Activated T-cell treated with anti-CD3 and anti-CD28 coated beads, Interleukin-2, amount 50 U/mL, for 72 hours (primary cell): ENCODE results near the gene C6orf47. TPM values are rescaled to one million over a fixed set of nuclear protein-coding genes. Genes with fewer than 3 reads are reported as not detected.
"Not testable (repeated sequence)": the region's sequence is repeated elsewhere in the genome, so short reads cannot be mapped to it uniquely, and the experiment has no call there.

ENCODE experiments used
- ATAC-seq, 2 donors: fragments of 150-1000 bp; cut with Tn5 transposase; replicated peaks in 1 of 2; 2 replicates each; pipeline ENCODE4 v1.10.0; 2021; ENCODE audit warnings: moderate library complexity in 2 of 2, mild to moderate bottlenecking in 1 of 2
- DNase-seq, 2 donors: peaks; one replicate each; pipeline ENCODE4 v3.0.0; 2021 to 2022; ENCODE audit warnings: mixed read lengths in 1 of 2
- H3K27ac Mint-ChIP-seq: one replicate; pipeline ENCODE4 v1.8.0; 2022; ENCODE audit warnings: mild to moderate bottlenecking, moderate library complexity, mixed read lengths
- H3K27me3 Mint-ChIP-seq: one replicate; pipeline ENCODE4 v1.8.0; 2022; ENCODE audit warnings: low read depth, mixed read lengths
- H3K36me3 Mint-ChIP-seq, 2 donors: one replicate each; pipeline ENCODE4 v1.8.0; 2022; ENCODE audit warnings: mixed read lengths in 2 of 2, mild to moderate bottlenecking in 1 of 2; ENCODE audit not compliant: insufficient read depth in 2 of 2
- H3K4me1 Mint-ChIP-seq: one replicate; pipeline ENCODE4 v1.8.0; 2022; ENCODE audit warnings: low read depth, mixed read lengths
- H3K4me3 Mint-ChIP-seq, 2 donors: one replicate each; pipeline ENCODE4 v1.8.0; 2022; ENCODE audit warnings: mild to moderate bottlenecking in 2 of 2, mixed read lengths in 2 of 2, moderate library complexity in 2 of 2
- H3K9me3 Mint-ChIP-seq, 2 donors: one replicate each; pipeline ENCODE4 v1.8.0; 2022; ENCODE audit warnings: mixed read lengths in 2 of 2
- total RNA-seq, 2 donors: library from RNA; stranded (reverse); gene quantifications; one replicate each; pipeline ENCODE4 v1.2.3, GENCODE V29; 2022

The C6orf47 gene
- 10 to 100 TPM; 21.1 to 22.5 TPM for total RNA-seq

DNA sequence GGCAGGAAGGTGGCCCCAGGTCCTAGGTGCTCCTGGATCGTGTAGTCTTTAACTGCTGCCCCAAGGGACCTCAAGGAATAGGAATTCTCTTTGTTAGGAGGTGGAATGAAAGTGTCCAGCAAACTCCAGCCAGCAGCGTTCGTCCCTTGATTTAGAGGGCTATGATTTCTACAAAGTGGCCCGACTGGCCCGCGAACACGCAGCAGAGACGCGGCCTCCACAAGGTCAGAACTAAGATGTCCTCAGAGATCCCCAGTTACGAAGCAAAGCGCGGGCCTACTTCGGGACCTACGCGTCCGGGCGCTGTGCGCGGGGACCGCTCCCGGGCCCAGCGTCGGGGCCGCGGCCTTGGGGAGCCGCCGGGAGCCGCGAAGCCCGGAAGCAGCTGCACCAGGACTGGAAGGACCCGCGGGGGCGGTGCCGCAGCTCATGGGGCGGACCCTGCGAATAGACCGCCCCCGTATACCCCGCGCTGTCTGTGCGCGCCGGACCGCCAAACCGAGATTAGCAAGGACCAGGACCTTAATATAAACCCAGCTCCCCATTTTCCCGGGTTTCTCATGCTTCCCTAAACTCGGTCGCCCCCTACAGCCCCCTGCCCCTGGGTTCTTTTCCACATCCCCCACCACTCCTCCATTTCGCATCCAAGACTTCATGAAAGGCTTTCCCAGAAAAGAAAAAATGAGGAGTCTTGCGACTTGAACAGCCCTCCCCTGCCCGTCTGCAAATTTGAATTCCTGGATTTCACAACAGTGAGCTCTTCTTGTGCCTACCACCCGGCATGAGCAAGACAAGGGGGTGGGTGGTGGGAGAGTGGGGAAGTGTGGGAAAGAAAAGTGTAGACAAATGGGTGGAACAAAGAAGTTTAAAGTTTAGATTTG lies at the start of gene C6orf47:
C6orf47 (minus strand) TSS at position 398 of the 881 bp plus-strand sequence. CDS start 831 bp downstream, outside the sequence.
- Mint-ChIP-seq H3K36me3 (peaks cover 18 to 28% of the 10 kb centered on the region in 2 donors), H3K9me3 (no peaks in the 10 kb centered on the region), H3K27me3 (no peaks in the 10 kb centered on the region), H3K4me1 (peaks cover 82% of the 10 kb centered on the region), H3K4me3 (peak within 1 kb of the TSS; percentile 95), H3K27ac (peak within 1 kb of the TSS; percentile 95)
- peak; percentile 85 to 87 for DNase-seq
- ATAC-seq: peak; percentile 62 to 69

- ATAC-seq, H3K27ac Mint-ChIP-seq, H3K4me3 Mint-ChIP-seq, DNase-seq, H3K9me3 Mint-ChIP-seq, H3K27me3 Mint-ChIP-seq, H3K36me3 Mint-ChIP-seq: not testable (repeated sequence)
- H3K4me1 Mint-ChIP-seq: peaks cover 12% of the 10 kb centered on the region
These were observed 48.6 kb upstream of the C6orf47 start for GRCh38 chr6:31709157-31709556.

GRCh38 chr6:31708224-31708623 lies 47.6 kb upstream of the C6orf47 start:
- H3K4me1 Mint-ChIP-seq: peaks cover 17% of the 10 kb centered on the region
- H3K9me3 Mint-ChIP-seq: no peaks in the 10 kb centered on the region
- DNase-seq (no peak), ATAC-seq (no peak)
- H3K36me3 Mint-ChIP-seq: no peaks in the 10 kb centered on the region
- no peak overlapping the region for H3K27ac Mint-ChIP-seq
- H3K4me3 Mint-ChIP-seq: no peak overlapping the region
- H3K27me3 Mint-ChIP-seq: no peaks in the 10 kb centered on the region

- no peak overlapping the region for H3K27ac Mint-ChIP-seq
- no peak for ATAC-seq
- H3K4me3 Mint-ChIP-seq: no peak overlapping the region
- DNase-seq: no peak
- H3K36me3 Mint-ChIP-seq: peaks cover under 1% of the 10 kb centered on the region in 2 donors
- H3K27me3 Mint-ChIP-seq: no peaks in the 10 kb centered on the region
- H3K4me1 Mint-ChIP-seq: peaks cover 18% of the 10 kb centered on the region
- H3K9me3 Mint-ChIP-seq: no peaks in the 10 kb centered on the region
These were observed 47.1 kb upstream of the C6orf47 start for GRCh38 chr6:31707701-31708100.

DNA sequence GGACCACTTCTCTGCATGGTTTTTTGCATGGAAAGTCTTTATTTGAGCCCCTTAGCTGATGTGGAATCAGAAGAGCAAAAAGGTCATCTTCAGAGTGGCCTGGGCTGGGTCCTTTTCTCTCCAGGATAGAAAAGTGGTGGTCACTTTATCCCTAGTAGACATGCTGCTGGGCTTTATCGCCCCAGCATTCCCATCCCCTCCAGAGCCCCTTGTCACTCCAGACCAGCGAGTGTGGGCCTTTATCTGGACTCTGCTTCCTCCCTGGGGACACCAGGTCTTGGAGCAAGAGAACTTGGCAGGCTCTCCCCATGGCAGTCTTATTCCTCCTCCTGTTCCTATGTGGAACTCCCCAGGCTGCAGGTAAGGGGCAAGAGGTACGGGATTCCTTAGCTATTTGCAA lies 46.0 kb upstream of the C6orf47 start, which contains the start of gene LY6G6F:
LY6G6F (plus strand) TSS at position 268 of the 400 bp plus-strand sequence; CDS start at position 309, 41 bp downstream.
- no peak within 1 kb of the TSS for H3K4me3 Mint-ChIP-seq
- peaks cover 6% of the 10 kb centered on the region in 2 donors for H3K36me3 Mint-ChIP-seq
- no peaks in the 10 kb centered on the region for H3K9me3 Mint-ChIP-seq
- DNase-seq: no peak
- no peak within 1 kb of the TSS for H3K27ac Mint-ChIP-seq
- no peaks in the 10 kb centered on the region for H3K27me3 Mint-ChIP-seq
- H3K4me1 Mint-ChIP-seq: peaks cover 27% of the 10 kb centered on the region
- ATAC-seq: no peak

DNA sequence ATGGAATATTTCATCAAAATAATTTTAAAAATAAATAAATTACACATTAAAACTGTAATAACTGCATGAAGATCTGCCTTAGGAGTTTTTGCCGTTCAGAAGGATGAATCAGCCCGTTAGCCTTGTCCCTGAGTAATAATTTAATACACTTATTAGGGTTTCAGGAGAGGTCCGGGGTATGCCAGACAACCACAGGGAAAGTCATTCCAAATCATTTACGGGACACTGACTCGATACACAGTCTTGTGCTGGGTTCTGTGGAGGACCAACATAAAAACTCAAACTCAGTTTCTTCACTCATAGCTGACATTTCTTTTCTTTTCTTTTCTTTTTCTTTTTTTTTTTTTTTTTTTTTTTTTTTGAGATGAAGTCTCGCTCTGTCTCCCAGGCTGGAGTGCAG lies 45.4 kb upstream of the C6orf47 start:
- Mint-ChIP-seq H3K4me3 (no peak overlapping the region), H3K4me1 (peaks cover 29% of the 10 kb centered on the region), H3K36me3 (peaks cover 6% of the 10 kb centered on the region in 2 donors), H3K27me3 (no peaks in the 10 kb centered on the region), H3K9me3 (no peaks in the 10 kb centered on the region), H3K27ac (no peak overlapping the region)
- DNase-seq (no peak), ATAC-seq (no peak)

GRCh38 chr6:31702819-31703716 lies 42.5 kb upstream of the C6orf47 start, which contains the start of gene ABHD16A:
TSS of gene ABHD16A (minus strand) at chr6:31703324. CDS start at chr6:31703281, 43 bp downstream.
- ATAC-seq (peak; percentile 97), DNase-seq (peak; percentile 97 to 98)
- Mint-ChIP-seq H3K27ac (peak within 1 kb of the TSS; percentile 95), H3K27me3 (no peaks in the 10 kb centered on the region), H3K4me1 (peaks cover 30% of the 10 kb centered on the region), H3K4me3 (peak within 1 kb of the TSS; percentile 87 to 90), H3K36me3 (peaks cover 6% of the 10 kb centered on the region in 2 donors), H3K9me3 (no peaks in the 10 kb centered on the region)

- ATAC-seq: peak; percentile 13 to 24
- Mint-ChIP-seq H3K27me3 (no peaks in the 10 kb centered on the region), H3K36me3 (peaks cover 6 to 9% of the 10 kb centered on the region in 2 donors), H3K9me3 (no peaks in the 10 kb centered on the region), H3K4me1 (peaks cover 37% of the 10 kb centered on the region), H3K4me3 (peak overlapping the region; percentile 87 to 90), H3K27ac (peak overlapping the region; percentile 95)
- peak; percentile 36 to 45 for DNase-seq
These were observed 41.8 kb upstream of the C6orf47 start for GRCh38 chr6:31702405-31702818.

DNA sequence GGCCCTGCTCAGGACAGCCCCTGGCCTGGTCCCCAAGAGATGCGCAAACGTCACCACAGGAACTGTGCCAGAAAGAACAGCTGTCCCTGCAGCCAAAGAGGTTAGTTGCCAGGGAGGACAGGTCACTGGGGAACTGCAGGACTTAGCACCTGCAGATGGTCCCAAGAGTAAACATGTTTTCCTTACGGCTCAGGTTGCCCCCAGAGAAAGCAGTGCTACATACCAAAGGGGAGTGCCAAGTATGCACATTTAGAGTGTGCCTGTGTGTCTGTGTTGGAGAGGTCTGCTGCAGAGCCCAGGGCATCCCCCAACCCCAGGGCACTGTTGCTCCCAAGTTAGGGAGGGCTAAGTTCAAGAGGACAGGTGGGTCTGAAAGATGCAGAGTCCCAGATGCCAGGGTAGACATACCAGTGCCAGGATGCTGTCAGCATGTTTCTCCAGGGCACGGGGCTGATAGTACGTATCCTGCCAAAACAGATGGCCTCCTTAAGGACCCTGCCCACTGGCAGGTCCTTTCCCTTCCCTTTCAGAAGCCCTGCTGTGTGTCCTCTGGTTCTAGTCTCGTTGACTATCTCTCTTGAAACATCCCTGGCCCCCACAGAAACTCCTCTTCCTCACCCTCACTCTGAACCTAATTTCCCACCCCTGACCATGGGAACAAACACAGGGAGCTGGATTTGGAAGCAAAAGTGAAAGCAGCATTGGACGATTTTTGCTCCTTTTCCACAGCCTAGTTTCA lies 41.3 kb upstream of the C6orf47 start:
- H3K4me1 Mint-ChIP-seq: peaks cover 40% of the 10 kb centered on the region
- H3K27ac Mint-ChIP-seq: peak overlapping the region; percentile 95
- DNase-seq (no peak), ATAC-seq (no peak)
- H3K4me3 Mint-ChIP-seq: peak overlapping the region; percentile 87 to 90
- no peaks in the 10 kb centered on the region for H3K9me3 Mint-ChIP-seq
- peaks cover 6 to 9% of the 10 kb centered on the region in 2 donors for H3K36me3 Mint-ChIP-seq
- H3K27me3 Mint-ChIP-seq: no peaks in the 10 kb centered on the region

DNA sequence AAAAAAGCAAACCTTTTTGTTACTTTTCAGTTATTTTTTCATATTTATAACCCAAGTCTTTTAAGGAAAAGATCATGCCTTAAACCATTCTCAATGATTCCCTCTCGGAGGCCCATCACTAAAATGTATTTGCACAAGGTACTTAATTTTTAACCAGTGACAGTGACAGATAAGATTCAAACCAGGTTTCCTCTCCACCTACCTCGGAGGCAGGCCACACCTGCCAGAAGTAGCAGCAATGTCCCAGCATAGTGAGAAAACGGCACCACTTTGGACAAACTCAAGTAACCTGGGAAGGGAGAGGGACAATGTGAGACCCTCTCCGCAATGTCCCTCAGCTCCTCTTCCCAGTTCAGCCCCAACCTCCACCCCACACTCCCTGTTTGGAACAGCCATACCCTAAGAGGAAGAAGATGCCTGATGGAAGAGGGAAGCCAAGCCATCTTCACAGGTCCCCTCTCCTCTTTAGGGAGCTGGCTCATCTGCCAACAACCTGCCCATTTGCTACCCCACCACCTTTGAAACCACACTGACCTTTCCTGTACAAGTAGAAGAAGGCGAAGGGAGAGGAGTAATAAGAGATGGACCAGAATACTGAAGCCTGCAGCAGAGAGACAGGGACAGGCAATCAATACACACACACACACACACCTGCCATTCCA lies 40.3 kb upstream of the C6orf47 start:
- no peak overlapping the region for H3K27ac Mint-ChIP-seq
- H3K4me1 Mint-ChIP-seq: peaks cover 40% of the 10 kb centered on the region
- H3K27me3 Mint-ChIP-seq: no peaks in the 10 kb centered on the region
- peak overlapping the region; percentile 87 to 90 for H3K4me3 Mint-ChIP-seq
- peaks cover 9 to 11% of the 10 kb centered on the region in 2 donors for H3K36me3 Mint-ChIP-seq
- DNase-seq (no peak), ATAC-seq (no peak)
- H3K9me3 Mint-ChIP-seq: no peaks in the 10 kb centered on the region

GRCh38 chr6:31697555-31697954 lies 37.0 kb upstream of the C6orf47 start:
- peak overlapping the region; percentile 2 to 50 for H3K4me3 Mint-ChIP-seq
- H3K27ac Mint-ChIP-seq: peak overlapping the region; percentile 79
- DNase-seq (peak in 1 of 2 donors; percentile 23), ATAC-seq (peak; percentile 43 to 76)
- H3K9me3 Mint-ChIP-seq: no peaks in the 10 kb centered on the region
- peaks cover 30% of the 10 kb centered on the region for H3K4me1 Mint-ChIP-seq
- peaks cover 7 to 9% of the 10 kb centered on the region in 2 donors for H3K36me3 Mint-ChIP-seq
- H3K27me3 Mint-ChIP-seq: no peaks in the 10 kb centered on the region

- Mint-ChIP-seq H3K4me1 (peaks cover 20% of the 10 kb centered on the region), H3K27ac (no peak overlapping the region), H3K4me3 (no peak overlapping the region), H3K36me3 (peaks cover 5% of the 10 kb centered on the region in 2 donors), H3K9me3 (no peaks in the 10 kb centered on the region), H3K27me3 (no peaks in the 10 kb centered on the region)
- ATAC-seq: no peak
- DNase-seq: no peak
These were observed 33.0 kb upstream of the C6orf47 start for GRCh38 chr6:31693535-31693934.
